Measurements from ENCODE around the gene PCDHGC3.

PCDHGC3 gene

DNA sequence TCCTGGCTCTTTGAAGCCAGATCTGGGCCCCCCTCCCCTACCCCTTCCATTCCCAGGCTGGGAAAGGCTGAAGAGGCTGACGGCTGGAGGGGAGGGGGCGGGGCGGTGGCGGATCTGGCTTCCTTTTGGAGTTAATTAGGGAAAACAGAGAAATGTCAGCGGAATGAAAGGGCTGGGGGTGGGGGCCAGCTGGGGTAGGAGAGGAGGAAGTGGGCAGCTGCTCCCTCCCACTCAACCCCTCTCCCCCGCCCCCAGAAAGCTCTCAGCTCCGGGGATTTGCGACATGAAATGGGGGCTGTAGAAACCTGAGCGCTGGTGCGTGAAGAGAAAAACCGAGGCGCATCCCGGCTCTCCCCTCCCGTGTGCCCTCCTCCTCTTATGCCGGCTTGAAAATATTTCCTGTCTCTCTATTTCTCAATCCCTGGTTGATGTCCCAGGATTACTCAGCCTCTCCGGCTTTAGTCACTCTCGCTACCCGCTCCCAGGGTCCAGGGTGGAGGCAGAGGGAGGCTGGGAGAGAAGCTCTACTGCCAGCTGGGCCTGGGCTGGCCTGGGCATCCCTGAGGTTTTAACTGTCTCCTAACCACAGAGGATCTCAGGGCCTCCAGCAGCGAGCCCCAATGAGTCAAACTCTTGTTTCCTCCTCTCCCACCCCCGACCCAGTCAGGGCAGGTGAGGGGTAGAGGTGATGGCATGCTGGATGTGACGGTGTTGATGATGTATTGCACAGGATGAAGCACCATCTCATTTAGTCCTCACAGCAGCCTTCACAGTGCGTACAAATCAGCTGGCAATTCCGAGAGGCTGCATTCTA, 33.2 kb downstream of the PCDHGC3 start:
- DNase-seq: peak; percentile 18

DNA sequence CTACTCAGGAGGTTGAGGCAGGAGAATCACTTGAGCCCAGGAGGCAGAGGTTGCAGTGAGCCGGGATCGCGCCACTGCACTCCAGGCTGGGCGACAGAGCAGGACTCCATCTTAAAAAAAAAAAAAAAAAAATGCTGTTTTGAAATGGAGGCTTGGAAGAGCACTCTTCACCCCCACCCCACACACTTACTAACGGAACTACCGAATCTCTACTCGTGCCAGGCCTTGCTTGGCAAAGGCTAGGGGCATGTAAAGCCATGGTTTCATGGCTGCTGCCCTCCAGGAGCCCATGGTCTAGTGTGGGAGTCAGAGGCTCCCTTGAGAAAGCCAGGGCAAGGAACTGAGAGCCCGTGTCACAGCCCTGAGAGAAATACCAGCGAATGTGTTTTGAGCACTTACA, 34.4 kb downstream of the PCDHGC3 start:
- no peak for DNase-seq

- no peak for DNase-seq
These were observed 35.3 kb downstream of the PCDHGC3 start for GRCh38 chr5:141510850-141511601.

GRCh38 chr5:141511771-141512325, 36.1 kb downstream of the PCDHGC3 start:
- DNase-seq: no peak

- DNase-seq: peak; percentile 91
These were observed 36.7 kb downstream of the PCDHGC3 start for GRCh38 chr5:141512390-141512910.

DNA sequence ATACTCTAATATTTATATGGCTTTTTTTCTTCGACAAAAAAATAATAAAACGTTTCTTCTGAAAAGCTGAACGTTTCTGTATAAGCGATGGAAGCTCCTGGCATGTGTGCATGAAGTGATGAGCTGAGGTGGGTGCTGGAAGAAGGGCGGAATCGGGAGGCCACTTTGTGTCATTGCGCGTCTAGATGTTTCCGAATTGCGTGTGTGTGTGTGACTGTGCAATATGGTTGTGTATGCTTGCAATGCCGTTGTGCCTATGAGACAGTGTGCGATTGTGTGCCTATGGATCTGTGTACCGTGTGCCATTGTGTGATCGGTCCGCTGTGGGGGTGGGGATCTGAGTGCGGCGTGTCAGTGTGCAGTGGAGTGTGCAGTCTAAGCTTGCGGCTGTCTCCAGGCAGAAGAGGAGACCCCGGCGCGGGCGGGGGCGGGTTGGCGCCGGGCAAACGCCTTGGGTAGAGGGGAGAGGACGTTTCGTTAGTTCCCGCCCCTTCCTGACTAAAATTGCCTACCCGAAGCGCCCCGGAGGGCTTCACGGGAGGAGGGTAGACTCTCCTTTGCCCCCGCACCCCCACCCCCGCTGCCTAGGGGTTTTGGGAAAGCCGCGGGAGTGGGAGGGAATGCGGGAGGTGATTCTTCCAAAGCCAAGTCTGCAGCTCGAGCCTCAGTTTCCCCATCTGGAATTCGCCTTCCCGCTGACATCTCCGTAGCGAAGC, 37.3 kb downstream of the PCDHGC3 start:
- peak; percentile 62 for DNase-seq

DNA sequence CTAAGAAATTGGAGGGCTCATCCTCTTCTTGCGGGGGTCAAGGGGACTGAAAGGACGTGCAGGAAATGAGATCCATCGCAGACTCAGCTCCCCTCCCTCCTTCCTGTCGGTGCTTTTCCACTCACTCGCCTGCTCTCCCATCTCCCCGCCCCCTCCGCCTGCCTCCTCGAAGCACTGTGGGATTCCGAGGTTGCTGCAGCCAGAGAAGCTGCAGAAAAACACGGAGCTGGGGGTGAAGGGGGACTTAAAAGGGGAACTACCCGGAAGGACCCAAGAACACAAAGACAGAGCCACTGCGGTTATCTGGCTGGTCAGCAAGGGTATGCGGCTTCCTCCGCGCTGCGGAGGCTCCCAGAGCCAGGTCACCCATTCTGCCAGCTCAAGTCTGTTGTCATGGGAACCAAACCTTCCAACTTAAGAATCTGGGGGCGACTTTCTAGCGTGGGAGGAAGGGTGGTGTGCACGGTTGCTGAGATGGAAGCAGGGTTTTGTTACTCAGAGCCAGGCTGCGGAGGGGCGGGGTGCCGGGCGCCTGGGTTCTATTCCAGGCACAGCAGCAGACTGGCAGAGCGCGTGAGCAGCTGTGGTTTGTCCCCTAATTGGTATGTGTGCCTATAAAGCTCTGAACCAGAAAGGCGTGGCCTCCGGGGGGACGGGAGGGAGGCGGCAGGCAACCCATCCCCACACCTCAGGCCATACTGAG, 38.0 kb downstream of the PCDHGC3 start:
- peak; percentile 83 for DNase-seq

DNA sequence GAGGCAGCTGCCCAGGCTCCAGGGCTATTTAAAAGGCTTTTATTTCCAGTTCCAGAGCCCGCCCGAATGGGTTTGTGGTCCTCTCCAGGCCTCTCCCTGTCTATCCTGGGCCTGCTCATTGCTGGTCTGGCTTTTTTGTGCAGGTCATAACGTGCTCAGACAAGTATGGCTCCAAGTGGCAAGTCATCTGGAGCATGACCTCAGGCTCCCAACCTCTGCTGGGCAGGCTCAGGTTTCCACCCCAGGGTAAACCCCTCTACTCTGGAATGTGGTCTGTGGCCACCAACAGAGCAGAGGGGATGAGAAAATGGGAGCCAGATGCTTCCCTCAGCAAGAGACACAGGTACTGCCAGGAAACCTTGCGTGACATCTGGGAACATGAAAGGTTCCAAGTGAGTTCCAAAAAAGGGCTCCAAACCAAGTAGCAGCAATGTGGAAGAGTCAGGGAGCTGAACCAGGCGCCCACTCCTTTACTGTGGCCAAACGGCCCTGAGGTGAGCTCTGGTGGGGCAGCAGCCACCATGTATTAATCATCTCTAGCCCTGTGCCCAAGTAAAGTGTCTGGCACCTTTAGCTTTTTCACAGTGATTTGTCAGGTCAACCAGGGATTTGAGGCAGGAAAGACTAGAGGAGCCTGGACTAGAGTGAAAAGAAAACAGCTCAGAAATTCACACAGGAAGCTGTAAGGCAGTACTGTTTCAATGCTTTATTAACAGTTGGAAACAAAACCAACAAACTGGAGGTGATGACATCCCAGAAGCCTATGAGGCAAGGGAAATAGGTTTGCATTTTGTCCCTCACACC, 38.8 kb downstream of the PCDHGC3 start:
- no peak for DNase-seq

- DNase-seq: no peak
These were observed 39.4 kb downstream of the PCDHGC3 start for GRCh38 chr5:141515141-141515540.

GRCh38 chr5:141515946-141516671, 40.3 kb downstream of the PCDHGC3 start:
- DNase-seq: no peak

- DNase-seq: no peak
These were observed 40.9 kb downstream of the PCDHGC3 start for GRCh38 chr5:141516672-141517025.

- no peak for DNase-seq
These were observed 41.5 kb downstream of the PCDHGC3 start for GRCh38 chr5:141517312-141517711.

GRCh38 chr5:141517880-141518617, 42.3 kb downstream of the PCDHGC3 start:
- DNase-seq: no peak

DNA sequence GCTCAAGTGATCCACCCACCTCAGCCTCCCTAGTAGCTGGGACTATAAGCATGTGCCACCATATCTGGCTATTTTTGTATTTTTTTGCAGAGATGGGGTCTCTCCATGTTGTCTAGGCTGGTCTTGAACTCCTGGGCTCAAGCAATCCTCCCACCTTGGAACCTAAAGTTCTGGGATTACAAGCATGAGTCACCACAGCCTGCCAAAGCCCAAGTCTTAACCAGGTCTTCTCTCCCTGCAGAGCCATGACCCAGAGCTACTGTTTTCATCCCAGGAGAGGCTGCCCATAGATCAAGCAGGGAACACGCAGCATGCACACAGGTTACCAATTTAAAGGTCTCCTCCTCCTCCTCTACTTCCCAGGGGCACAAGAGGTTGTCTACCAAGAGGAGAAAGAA, 42.9 kb downstream of the PCDHGC3 start:
- no peak for DNase-seq

DNA sequence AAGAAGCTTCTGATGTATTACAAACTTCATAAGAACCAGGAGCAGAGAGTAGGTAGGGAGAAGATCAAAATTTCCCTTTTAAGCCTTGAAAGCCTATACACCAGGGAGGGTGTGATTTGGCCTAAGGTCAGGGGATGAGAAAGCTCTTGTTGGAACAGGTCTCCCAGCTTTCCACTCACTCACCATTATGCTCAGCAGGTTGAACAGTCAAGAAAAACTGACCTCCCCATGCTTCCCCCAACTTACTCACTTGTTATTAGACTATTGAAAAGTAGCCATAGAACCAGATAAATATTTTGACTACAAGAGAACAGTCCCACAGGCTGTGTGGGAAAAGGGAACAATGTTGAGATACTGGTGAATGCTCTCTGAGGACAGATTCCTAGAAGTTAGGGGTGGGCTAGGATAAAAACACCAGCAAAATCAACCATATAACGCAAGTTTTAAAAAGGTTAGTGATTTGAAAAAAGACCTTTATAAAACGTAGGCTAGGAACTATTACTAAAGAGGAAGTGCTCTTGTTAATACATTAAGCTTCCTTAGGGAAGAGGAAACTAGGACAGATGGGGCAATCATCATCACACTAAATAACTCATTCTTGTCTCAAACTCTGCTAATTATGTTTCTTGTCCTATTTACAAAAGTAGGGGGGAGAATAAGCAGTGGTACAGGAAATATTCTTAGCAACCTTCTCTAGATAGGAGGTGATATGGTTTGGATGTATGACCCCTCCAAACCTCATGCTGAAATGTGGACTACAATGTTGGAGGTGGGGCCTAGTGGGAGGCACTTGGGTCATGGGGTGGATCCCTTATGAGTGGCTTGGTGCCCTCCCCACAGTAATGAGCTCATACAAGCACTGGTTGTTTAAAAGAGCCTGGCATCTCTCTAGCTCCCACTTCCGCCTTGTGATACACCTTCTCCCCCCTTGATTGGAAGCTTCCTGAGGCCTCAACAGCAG, 44.1 kb downstream of the PCDHGC3 start:
- no peak for DNase-seq

GRCh38 chr5:141521244-141521781, 45.5 kb downstream of the PCDHGC3 start:
- DNase-seq: no peak

DNA sequence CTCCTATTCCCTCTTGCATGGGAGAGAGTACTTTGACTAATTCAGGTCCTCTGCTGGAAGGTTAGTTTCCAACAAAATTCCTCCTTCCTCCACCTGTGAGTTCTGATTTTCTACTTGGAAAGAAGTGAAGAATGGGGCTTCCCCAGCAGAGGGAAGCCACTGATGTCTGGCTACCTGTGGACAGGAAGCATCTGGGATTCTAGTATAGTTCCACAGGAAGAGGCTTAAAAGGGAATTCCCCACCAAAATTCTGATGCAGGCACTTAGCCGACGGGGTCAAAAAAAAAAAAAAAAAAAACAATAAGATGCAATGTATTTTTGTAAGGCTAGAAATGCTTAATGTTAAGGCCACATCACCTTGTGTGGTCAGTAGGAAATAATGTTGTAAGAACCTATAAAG, 46.5 kb downstream of the PCDHGC3 start:
- no peak for DNase-seq

DNA sequence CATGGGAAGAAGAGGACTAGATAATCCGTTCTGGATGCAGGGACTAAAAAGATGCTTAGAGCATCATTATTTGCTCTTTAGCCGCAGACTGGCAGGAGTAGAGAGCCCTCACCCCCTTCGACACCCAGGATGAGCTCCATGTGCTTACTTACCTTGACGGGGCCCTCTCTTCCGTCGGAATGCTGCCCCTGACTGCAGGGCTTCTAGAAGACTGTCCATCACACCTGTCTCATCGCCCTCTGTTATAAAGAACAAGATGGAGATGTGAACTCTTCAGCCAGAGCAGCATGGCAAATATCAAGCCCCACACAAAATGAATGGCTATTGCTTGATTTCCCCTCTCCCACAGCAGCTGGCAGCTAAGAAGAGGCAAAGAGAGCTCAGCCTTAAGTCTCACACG, 48.2 kb downstream of the PCDHGC3 start:
- no peak for DNase-seq
